Coronary artery (tissue), 2 donors: Measurements from ENCODE around the gene SELENOH.

Experiments used
- DNase-seq: peaks from one replicate; pipeline ENCODE4 v3.0.0-alpha.2; 2017; ENCODE audit warnings: low spot score
- H3K27ac ChIP-seq, 2 donors: fragments of 200-600 bp; sonication (generic); one replicate each; pipeline ENCODE4 v1.5.1; 2016 to 2019
- H3K4me3 ChIP-seq: fragments of 200-600 bp; sonication (generic); 2 replicates; pipeline ENCODE4 v1.5.1; 2016; ENCODE audit warnings: mild to moderate bottlenecking, moderate library complexity
- TF ChIP-seq, protein P1 (sequence below): fragments of 200-600 bp; sonication (generic); IDR thresholded peaks from one replicate; pipeline ENCODE4 v1.5.1; 2019; ENCODE audit warnings: antibody characterized with exemption

SELENOH gene

GRCh38 chr11:57751176-57751575 lies 9.9 kb downstream of the SELENOH start:
- TF ChIP-seq, protein P1, sequence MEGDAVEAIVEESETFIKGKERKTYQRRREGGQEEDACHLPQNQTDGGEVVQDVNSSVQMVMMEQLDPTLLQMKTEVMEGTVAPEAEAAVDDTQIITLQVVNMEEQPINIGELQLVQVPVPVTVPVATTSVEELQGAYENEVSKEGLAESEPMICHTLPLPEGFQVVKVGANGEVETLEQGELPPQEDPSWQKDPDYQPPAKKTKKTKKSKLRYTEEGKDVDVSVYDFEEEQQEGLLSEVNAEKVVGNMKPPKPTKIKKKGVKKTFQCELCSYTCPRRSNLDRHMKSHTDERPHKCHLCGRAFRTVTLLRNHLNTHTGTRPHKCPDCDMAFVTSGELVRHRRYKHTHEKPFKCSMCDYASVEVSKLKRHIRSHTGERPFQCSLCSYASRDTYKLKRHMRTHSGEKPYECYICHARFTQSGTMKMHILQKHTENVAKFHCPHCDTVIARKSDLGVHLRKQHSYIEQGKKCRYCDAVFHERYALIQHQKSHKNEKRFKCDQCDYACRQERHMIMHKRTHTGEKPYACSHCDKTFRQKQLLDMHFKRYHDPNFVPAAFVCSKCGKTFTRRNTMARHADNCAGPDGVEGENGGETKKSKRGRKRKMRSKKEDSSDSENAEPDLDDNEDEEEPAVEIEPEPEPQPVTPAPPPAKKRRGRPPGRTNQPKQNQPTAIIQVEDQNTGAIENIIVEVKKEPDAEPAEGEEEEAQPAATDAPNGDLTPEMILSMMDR, result no peak
- no peak overlapping the region for H3K27ac ChIP-seq
- H3K4me3 ChIP-seq, result no peak overlapping the region
- DNase-seq, result no peak

- DNase-seq, result no peak
- no peak within 1 kb of the TSS for H3K4me3 ChIP-seq
- H3K27ac ChIP-seq, result no peak within 1 kb of the TSS
- TF ChIP-seq, protein P1, result no peak
These were observed 10.5 kb downstream of the SELENOH start, which contains the start of gene BTBD18 for GRCh38 chr11:57751676-57752253. BTBD18 (minus strand) TSS chr11:57751819; CDS start chr11:57751188, 631 bp downstream.

DNA sequence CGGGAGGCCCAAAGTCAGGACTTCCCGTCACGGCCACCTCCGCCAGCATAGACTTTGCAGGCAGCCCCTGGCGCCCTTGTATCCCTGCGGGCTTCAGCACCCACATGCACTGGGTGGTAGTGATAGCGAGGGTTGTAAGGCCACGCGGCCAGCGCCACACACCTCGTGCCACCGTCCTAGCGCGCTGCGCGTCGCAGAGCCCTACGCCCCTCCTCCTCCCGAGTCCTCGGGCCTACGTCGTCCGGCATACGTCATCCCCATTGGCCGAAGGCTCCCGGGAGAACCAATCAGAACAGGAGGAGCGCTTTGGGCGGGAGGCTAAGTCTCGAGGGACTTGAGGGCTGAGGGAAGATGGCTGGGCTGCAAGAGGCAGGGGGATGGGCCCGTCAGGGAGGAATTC lies 11.7 kb downstream of the SELENOH start:
- Histone ChIP-seq H3K4me3 (no peak overlapping the region), H3K27ac (no peak overlapping the region)
- TF ChIP-seq, protein P1, result no peak
- DNase-seq, result no peak

GRCh38 chr11:57758174-57758573 lies 16.9 kb downstream of the SELENOH start:
- H3K27ac ChIP-seq, result no peak overlapping the region
- H3K4me3 ChIP-seq, result no peak overlapping the region
- DNase-seq, result no peak
- TF ChIP-seq, protein P1, result no peak

GRCh38 chr11:57761301-57762234 lies 20.3 kb downstream of the SELENOH start, which contains the start of gene CTNND1:
CTNND1 (plus strand) TSS chr11:57761802; CDS start chr11:57791479, 29,677 bp downstream.
- Histone ChIP-seq H3K27ac (peak within 1 kb of the TSS; percentile 84 to 93), H3K4me3 (peak within 1 kb of the TSS; percentile 77)
- TF ChIP-seq, protein P1, result no peak
- DNase-seq, result peak; percentile 94

DNA sequence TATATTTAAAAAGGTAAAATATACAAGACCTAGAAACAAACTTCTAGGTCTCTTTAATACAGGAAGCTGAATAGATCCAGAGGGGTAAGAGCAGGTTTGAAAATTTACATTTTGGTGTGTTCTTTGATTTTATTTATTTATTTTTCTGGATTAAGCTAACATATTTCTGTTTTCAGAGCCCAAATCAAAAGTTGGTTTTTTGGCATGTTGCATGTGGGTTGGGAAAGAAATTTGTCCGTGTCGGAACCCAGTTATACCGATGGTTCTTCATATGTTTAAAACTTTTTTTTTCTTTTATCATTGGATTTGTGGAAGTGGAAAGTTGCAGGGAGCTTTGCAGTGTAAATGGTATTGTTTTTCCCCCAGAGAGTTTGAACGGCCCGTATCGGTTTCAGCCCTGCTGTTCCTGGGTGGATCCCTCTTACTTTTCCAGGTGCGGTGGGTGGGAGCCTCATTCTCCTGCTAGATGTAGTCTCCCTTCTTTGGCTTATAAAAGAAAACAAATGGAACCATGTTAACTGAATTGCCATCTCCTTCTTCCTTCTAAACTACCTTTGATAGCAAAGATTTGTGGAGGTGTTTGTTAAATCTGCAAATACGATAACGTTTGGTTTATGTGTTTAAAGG lies 21.1 kb downstream of the SELENOH start:
- Histone ChIP-seq H3K4me3 (peak overlapping the region; percentile 77), H3K27ac (peak overlapping the region; percentile 84 to 93)
- no peak for DNase-seq
- TF ChIP-seq, protein P1, result no peak
